Measurements from ENCODE around the gene PASD1.

Gene PASD1

DNA sequence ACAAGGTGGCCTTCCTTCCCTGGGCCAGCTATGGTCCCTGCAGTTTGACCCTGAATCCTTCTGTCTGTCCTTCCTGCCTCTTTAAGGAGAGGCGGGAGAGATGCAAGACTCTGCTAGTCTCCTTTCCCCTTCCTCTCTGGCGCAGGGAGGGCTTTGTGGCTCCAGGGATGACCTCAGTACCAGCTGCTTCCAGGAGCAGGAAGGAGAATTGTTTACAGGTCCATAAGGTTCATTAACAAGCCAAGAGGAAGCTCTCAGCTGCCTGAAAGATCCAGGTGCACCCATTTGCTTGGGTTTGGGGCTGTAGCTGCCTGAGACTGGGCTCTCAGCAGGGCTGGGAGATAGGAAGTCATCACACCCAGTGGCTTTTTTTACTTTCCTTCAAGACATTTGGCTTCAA is 148.3 kb downstream of the PASD1 start:
- no peak overlapping the region for H3K27ac Mint-ChIP-seq
- peaks cover 24% of the 10 kb centered on the region for H3K4me1 Mint-ChIP-seq
- TF ChIP-seq, protein P1, sequence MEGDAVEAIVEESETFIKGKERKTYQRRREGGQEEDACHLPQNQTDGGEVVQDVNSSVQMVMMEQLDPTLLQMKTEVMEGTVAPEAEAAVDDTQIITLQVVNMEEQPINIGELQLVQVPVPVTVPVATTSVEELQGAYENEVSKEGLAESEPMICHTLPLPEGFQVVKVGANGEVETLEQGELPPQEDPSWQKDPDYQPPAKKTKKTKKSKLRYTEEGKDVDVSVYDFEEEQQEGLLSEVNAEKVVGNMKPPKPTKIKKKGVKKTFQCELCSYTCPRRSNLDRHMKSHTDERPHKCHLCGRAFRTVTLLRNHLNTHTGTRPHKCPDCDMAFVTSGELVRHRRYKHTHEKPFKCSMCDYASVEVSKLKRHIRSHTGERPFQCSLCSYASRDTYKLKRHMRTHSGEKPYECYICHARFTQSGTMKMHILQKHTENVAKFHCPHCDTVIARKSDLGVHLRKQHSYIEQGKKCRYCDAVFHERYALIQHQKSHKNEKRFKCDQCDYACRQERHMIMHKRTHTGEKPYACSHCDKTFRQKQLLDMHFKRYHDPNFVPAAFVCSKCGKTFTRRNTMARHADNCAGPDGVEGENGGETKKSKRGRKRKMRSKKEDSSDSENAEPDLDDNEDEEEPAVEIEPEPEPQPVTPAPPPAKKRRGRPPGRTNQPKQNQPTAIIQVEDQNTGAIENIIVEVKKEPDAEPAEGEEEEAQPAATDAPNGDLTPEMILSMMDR (IDR thresholded peaks at IDR 0.05; ENCODE audit: unreplicated experiment in 3 of 3), result no peak
- H3K9me3 Mint-ChIP-seq, result peaks cover 2% of the 10 kb centered on the region
- no peak overlapping the region for H3K4me3 Mint-ChIP-seq
- no peaks in the 10 kb centered on the region for H3K36me3 Mint-ChIP-seq (ENCODE audit: low read depth)
- H3K27me3 Mint-ChIP-seq (ENCODE audit: low read depth), result no peaks in the 10 kb centered on the region

DNA sequence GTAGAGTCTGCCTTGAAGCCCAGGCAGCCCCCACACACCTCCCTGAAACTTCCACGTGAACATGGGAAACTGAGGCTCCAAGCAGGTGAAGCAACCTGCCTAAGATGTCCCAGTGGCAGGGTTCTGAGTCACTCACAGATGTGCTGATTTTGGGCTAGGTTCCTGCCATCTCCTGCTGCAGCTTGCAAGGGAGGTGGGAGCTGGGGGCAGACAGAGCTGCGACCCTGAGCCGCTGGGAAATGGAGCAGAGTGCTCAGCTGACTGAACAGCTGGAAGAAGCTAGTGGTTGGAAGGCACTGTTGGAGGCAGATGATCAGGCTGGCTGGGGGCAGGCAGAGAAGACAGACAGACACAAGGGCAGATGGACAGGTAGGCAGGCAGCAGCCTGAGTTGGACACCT is 148.8 kb downstream of the PASD1 start:
- Mint-ChIP-seq H3K9me3 (peaks cover 2% of the 10 kb centered on the region), H3K27me3 (ENCODE audit: low read depth) (no peaks in the 10 kb centered on the region), H3K4me3 (no peak overlapping the region), H3K27ac (no peak overlapping the region), H3K36me3 (ENCODE audit: low read depth) (no peaks in the 10 kb centered on the region), H3K4me1 (peaks cover 26% of the 10 kb centered on the region)
- TF ChIP-seq, protein P1 (IDR thresholded peaks at IDR 0.05; ENCODE audit: unreplicated experiment in 3 of 3), result no peak

DNA sequence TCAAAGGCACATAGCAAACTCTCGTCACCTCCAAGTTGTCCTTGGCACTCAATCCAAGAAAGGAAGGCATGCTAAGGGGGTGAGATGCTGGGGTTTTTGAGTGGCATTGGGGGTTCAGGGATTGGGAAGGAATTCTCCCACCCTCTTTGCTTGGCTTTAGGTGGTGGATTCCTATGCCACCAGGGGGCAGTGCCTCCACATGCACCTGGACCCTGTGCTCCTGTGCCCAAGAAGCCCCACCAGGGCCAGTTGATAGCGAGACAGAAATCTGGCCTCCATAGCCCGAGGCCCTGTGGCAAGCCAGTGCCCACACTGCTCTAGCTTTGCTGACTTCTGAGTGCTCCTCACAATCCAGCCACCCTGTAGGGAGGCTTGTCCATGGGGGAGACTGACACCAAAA is 150.4 kb downstream of the PASD1 start:
- Mint-ChIP-seq H3K9me3 (peaks cover 2% of the 10 kb centered on the region), H3K27ac (no peak overlapping the region), H3K36me3 (ENCODE audit: low read depth) (no peaks in the 10 kb centered on the region), H3K4me1 (peaks cover 26% of the 10 kb centered on the region), H3K4me3 (no peak overlapping the region), H3K27me3 (ENCODE audit: low read depth) (no peaks in the 10 kb centered on the region)
- TF ChIP-seq, protein P1 (IDR thresholded peaks at IDR 0.05; ENCODE audit: unreplicated experiment in 3 of 3), result peak in 1 of 3 experiments; percentile 17

DNA sequence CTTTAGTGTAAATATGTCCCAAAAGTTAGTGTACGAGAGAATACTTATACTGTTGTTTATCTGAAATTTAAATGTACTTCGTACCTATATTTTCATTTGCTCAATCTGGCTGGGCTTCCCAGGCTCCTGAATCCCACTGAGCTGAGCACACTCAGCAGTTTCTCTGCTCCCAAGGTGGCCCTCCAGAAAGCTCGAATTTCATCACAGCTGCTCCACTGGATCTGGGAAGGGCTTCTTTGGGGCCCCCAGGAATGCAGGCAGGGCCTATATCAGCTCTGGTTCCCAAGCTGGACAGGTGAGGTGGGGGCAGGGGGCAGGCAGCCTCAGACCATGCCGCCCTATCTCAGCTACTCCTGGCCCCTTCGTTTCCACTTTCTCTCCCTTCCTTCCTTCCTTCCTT is 150.9 kb downstream of the PASD1 start:
- H3K4me1 Mint-ChIP-seq, result peaks cover 26% of the 10 kb centered on the region
- no peaks in the 10 kb centered on the region for H3K36me3 Mint-ChIP-seq (ENCODE audit: low read depth)
- TF ChIP-seq, protein P1 (IDR thresholded peaks at IDR 0.05; ENCODE audit: unreplicated experiment in 3 of 3), result no peak
- no peak overlapping the region for H3K27ac Mint-ChIP-seq
- H3K27me3 Mint-ChIP-seq (ENCODE audit: low read depth), result no peaks in the 10 kb centered on the region
- peaks cover 2% of the 10 kb centered on the region for H3K9me3 Mint-ChIP-seq
- H3K4me3 Mint-ChIP-seq, result no peak overlapping the region

DNA sequence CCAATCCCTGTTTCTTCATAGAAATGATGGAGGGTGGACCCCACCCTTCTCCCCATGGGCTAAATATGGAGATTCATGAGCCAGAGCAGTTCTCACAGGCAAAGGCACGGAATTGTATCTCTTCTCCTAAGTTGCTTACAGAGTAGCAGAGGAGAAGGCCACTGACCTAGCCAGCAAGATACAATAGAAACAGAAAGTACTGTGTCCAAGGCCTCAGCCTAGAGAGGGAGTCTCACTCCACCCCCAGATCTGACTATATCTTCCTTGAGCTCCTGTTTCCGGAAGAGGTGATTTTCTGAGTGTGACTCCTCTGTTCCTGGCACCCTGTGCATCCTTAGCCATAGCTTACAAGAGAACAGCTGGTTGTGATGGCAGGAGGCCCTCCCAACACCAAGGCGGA is 152.3 kb downstream of the PASD1 start, which contains the start of gene FATE1:
FATE1 (plus strand) TSS at position 284 of the 400 bp plus-strand sequence; CDS start at position 369, 85 bp downstream.
- H3K4me1 Mint-ChIP-seq, result peaks cover 26% of the 10 kb centered on the region
- H3K4me3 Mint-ChIP-seq, result no peak within 1 kb of the TSS
- H3K36me3 Mint-ChIP-seq (ENCODE audit: low read depth), result no peaks in the 10 kb centered on the region
- TF ChIP-seq, protein P1 (IDR thresholded peaks at IDR 0.05; ENCODE audit: unreplicated experiment in 3 of 3), result no peak
- peaks cover 2% of the 10 kb centered on the region for H3K9me3 Mint-ChIP-seq
- H3K27me3 Mint-ChIP-seq (ENCODE audit: low read depth), result no peaks in the 10 kb centered on the region
- H3K27ac Mint-ChIP-seq, result no peak within 1 kb of the TSS

DNA sequence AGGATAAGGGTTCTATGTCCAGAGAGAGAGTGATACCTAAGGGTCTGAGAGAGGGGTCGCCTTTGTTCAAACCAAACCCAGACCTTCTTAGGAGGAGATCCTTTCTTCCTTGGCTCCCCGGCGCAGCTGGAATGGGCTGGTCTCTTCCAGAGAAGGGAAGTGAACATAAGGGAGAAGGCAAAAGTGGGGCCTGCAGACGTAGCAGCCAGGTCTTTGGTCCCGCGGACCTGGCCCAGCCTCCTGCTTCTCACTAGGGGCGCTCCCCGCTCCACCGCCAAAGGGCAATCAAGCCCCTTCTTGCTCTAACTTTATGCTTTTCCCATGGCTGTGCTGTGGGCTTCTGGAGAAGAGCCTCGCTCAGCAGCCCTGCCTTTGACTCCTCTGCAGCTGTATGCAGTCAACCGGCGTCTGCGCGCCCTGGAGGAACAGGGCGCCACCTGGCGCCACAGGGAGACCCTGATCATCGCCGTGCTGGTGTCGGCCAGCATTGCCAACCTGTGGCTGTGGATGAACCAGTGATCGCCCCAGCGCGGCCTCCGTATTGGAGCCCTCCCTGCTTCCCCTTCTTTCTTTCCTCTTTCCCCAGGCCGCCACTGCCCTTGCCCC is 158.9 kb downstream of the PASD1 start:
- Mint-ChIP-seq H3K4me3 (no peak overlapping the region), H3K9me3 (peaks cover 11% of the 10 kb centered on the region), H3K27ac (peak overlapping the region in 1 of 3 experiments; percentile 15), H3K36me3 (ENCODE audit: low read depth) (no peaks in the 10 kb centered on the region), H3K4me1 (no peaks in the 10 kb centered on the region), H3K27me3 (ENCODE audit: low read depth) (peaks cover 5% of the 10 kb centered on the region)
- TF ChIP-seq, protein P1 (IDR thresholded peaks at IDR 0.05; ENCODE audit: unreplicated experiment in 3 of 3), result peak; percentile 35 to 50 (median 47)

Measured in nephron (organoid).